Cardiac muscle cell (in vitro differentiated cells and primary cell): ENCODE measurements around the gene MGAT3. TPM values are rescaled to one million over a fixed set of nuclear protein-coding genes. Genes with fewer than 3 reads are reported as not detected.
"Not testable (repeated sequence)": the region's sequence is repeated elsewhere in the genome, so short reads cannot be mapped to it uniquely, and the experiment has no call there.

Source experiments
- DNase-seq, 2 donors: peaks; one replicate each; pipeline versions ENCODE4 v3.0.0 to v3.0.0-alpha.2; 2010 to 2017; ENCODE audit warnings: low read depth in 1 of 2, low spot score in 1 of 2
- H3K27ac ChIP-seq: fragments of 200-600 bp; sonication (generic); 2 replicates; pipeline ENCODE4 v1.5.1; 2016
- H3K27me3 ChIP-seq: fragments of 200-600 bp; sonication (generic); 2 replicates; pipeline ENCODE4 v1.6.0; 2016; ENCODE audit warnings: control low read depth
- H3K36me3 ChIP-seq: fragments of 200-600 bp; sonication (generic); 2 replicates; pipeline ENCODE4 v1.5.1; 2016; ENCODE audit warnings: control low read depth
- H3K4me1 ChIP-seq: fragments of 200-600 bp; sonication (generic); 2 replicates; pipeline ENCODE4 v1.8.1; 2017; ENCODE audit warnings: low read depth, mild to moderate bottlenecking, mixed run types
- H3K4me3 ChIP-seq: fragments of 200-600 bp; sonication (generic); 2 replicates; pipeline ENCODE4 v1.5.1; 2016; ENCODE audit warnings: mild to moderate bottlenecking
- H3K9me3 ChIP-seq: fragments of 200-600 bp; sonication (generic); 2 replicates; pipeline ENCODE4 v1.5.1; 2017; ENCODE audit warnings: low read depth, mild to moderate bottlenecking, control low read depth
- polyA plus RNA-seq: library from polyadenylated mRNA; unstranded; fragments of >200 nt; fragmentation: Nextera tagmentation; extraction: Ambion mirVana; gene quantifications from 2 replicates; pipeline ENCODE4 v1.2.1, GENCODE V29; 2016
- total RNA-seq: library from RNA; depleted of rRNA; stranded (reverse); fragments of >200 nt; gene quantifications from 2 replicates; pipeline ENCODE4 v1.2.3, GENCODE V29; 2016
- TF ChIP-seq, protein P1 (sequence below): IDR thresholded peaks from 2 replicates; pipeline ENCODE4 v1.5.1; 2012; ENCODE audit warnings: low read depth, mild to moderate bottlenecking, low read length

Gene MGAT3
- total and polyA plus RNA-seq, 2 experiments from 2014 or later = 9.9 to 38.0 TPM

DNA sequence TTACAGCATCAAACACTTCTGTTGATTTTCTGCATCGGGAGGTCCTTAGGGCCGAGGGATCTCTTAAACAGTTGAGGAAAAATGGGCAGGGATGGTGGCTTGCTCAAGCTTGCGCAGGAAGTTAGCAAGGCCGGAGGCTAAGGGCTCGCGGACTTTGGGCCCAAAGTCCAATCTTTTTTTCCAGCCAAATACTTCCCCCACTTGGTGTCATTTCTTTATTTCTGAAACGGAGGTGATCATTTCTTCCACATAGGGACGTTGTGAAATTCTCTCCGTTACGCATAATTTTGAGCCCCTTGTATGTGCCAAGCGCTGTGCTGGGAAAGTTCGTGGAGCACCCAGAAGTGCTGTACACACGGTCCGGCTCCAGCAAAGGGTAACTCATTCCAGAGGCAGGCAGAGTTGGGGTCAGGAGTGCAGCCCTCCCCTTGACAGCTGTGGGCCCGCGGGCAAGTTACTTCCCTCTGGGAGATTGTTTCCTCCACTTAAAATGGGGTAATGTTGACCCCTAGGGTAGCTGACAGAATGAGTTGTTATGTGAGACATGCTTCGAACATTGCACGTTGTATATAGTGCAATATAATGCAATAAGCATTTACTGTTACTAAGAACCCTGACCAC, 46.1 kb downstream of the MGAT3 start:
- peaks cover 32% of the 10 kb centered on the region for H3K36me3 ChIP-seq
- H3K4me3 ChIP-seq = peak overlapping the region; percentile 64
- no peaks in the 10 kb centered on the region for H3K9me3 ChIP-seq
- no peaks in the 10 kb centered on the region for H3K27me3 ChIP-seq
- peaks cover 24% of the 10 kb centered on the region for H3K4me1 ChIP-seq
- peak overlapping the region; percentile 77 for H3K27ac ChIP-seq
- DNase-seq = no peak
- TF ChIP-seq, protein P1, sequence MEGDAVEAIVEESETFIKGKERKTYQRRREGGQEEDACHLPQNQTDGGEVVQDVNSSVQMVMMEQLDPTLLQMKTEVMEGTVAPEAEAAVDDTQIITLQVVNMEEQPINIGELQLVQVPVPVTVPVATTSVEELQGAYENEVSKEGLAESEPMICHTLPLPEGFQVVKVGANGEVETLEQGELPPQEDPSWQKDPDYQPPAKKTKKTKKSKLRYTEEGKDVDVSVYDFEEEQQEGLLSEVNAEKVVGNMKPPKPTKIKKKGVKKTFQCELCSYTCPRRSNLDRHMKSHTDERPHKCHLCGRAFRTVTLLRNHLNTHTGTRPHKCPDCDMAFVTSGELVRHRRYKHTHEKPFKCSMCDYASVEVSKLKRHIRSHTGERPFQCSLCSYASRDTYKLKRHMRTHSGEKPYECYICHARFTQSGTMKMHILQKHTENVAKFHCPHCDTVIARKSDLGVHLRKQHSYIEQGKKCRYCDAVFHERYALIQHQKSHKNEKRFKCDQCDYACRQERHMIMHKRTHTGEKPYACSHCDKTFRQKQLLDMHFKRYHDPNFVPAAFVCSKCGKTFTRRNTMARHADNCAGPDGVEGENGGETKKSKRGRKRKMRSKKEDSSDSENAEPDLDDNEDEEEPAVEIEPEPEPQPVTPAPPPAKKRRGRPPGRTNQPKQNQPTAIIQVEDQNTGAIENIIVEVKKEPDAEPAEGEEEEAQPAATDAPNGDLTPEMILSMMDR = no peak

DNA sequence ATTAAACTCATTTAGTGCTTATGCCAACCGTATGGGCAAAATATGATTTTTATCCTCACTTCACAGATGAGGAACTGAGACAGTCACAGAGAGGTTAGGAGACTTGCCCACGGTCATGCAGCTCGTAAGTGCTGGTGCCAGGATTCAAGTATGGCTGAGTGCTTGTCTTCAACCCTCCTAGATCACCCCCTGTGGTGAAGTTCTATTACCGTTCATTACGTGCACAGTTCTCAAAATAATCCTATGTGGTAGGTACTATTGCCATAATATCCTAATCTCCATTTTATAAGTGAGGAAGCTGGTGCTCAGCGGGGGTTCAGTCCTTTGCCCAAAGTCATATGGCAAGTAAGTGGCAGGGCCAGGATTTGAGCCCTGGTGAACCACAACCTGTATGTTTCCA, 46.8 kb downstream of the MGAT3 start:
- Histone ChIP-seq H3K27me3 (no peaks in the 10 kb centered on the region), H3K36me3 (peaks cover 35% of the 10 kb centered on the region), H3K4me1 (peaks cover 18% of the 10 kb centered on the region), H3K4me3 (no peak overlapping the region), H3K9me3 (no peaks in the 10 kb centered on the region), H3K27ac (no peak overlapping the region)
- TF ChIP-seq, protein P1 = no peak
- no peak for DNase-seq

DNA sequence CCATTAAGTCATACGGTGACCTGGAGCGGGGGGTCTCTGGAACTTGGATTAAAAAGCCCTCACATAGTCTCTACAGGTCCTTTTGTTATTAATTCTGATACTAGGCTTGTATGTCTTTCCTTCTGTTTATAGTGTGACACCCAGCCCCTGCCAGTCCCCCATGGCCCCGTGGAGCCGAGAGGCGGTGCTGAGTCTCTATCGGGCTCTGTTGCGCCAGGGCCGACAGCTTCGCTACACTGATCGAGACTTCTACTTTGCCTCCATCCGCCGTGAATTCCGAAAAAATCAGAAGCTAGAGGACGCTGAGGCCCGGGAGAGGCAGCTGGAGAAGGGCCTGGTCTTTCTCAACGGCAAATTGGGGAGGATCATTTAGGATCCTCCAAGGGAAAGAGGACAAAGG, 47.3 kb downstream of the MGAT3 start:
- Histone ChIP-seq H3K4me3 (no peak overlapping the region), H3K9me3 (no peaks in the 10 kb centered on the region), H3K36me3 (peaks cover 35% of the 10 kb centered on the region), H3K4me1 (peaks cover 14% of the 10 kb centered on the region), H3K27ac (no peak overlapping the region), H3K27me3 (no peaks in the 10 kb centered on the region)
- no peak for DNase-seq
- TF ChIP-seq, protein P1 = no peak

DNA sequence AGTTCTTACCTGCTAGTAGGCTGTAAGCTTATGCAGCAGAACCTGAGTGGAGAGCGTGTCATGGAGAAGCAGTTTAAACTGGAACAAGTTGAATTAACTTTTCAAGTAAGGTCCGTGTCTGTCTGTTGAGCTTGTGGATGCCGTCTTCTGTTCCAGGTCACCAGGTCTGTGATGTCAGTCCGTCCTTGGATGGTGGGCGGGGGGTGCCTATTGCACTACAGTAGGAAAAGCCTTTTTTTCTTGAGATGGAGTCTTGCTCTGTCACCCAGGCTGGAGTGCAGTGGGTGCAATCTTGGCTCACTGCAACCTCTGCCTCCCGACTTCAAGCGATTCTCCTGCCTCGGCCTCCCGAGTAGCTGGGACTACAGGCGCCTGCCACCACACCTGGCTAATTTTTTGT, 50.2 kb downstream of the MGAT3 start:
- H3K36me3 ChIP-seq = peaks cover 62% of the 10 kb centered on the region
- H3K4me1 ChIP-seq, H3K4me3 ChIP-seq, DNase-seq, H3K27ac ChIP-seq, H3K9me3 ChIP-seq, H3K27me3 ChIP-seq: not testable (repeated sequence)

DNA sequence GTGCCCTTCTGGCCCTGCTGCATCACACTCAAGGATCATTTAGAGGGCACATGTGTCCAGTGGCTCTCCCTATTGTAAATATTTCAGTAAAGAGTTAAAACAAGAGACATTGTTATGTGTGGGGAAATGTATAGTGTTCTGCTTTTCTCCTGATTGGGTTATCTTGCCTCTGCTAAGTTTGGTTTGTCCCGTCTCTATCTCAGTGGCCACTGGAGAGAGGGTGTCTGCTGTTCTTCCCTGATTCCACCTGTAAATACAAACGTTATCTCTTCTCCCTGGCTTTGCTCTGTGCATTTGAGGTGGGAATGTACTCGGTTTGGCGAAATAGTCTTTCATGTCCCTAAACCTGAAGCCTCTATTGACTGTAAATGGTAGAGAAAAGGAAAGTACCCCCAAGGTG, 51.6 kb downstream of the MGAT3 start:
- Histone ChIP-seq H3K4me3 (no peak overlapping the region), H3K9me3 (no peaks in the 10 kb centered on the region), H3K36me3 (peaks cover 71% of the 10 kb centered on the region), H3K27me3 (no peaks in the 10 kb centered on the region), H3K27ac (no peak overlapping the region), H3K4me1 (no peaks in the 10 kb centered on the region)
- no peak for DNase-seq
- TF ChIP-seq, protein P1 = no peak

DNA sequence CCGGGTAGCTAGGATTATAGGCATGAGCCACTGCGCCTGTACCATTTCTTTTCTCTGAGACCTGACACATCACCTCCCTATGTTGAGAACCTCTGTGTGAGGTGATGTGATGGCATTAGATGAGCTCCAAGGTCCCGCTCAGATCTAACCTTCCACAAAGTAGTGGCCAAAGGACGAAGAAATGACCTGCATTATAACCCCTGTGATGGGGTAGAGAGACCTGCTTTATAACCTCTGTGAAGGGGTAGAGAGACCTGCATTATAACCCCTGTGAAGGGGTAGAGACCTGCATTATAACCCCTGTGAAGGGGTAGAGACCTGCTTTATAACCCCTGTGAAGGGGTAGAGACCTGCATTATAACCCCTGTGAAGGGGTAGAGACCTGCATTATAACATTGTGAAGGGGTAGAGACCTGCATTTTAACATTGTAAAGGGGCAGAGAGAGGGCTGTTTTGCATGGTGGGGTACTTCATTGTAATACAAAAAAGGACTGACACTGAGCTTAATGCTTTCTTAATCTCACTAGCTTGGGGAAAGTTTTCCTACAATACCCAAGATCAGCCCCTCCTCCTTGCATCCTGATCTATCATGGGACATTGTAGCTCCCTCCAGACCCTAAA, 53.8 kb downstream of the MGAT3 start:
- Histone ChIP-seq H3K9me3 (no peaks in the 10 kb centered on the region), H3K36me3 (peaks cover 75% of the 10 kb centered on the region), H3K27me3 (no peaks in the 10 kb centered on the region), H3K4me3 (no peak overlapping the region), H3K4me1 (no peaks in the 10 kb centered on the region), H3K27ac (no peak overlapping the region)
- TF ChIP-seq, protein P1 = no peak
- DNase-seq = no peak
